ENCODE measurements around the gene LIX1. TPM values are rescaled to one million over a fixed set of nuclear protein-coding genes. Genes with fewer than 3 reads are reported as not detected.
A peak's percentile ranks its signal among the peaks of the same experiment; 100 is the strongest.

LIX1 gene
- total RNA-seq, 2 experiments from 2014 or later: not detected

DNA sequence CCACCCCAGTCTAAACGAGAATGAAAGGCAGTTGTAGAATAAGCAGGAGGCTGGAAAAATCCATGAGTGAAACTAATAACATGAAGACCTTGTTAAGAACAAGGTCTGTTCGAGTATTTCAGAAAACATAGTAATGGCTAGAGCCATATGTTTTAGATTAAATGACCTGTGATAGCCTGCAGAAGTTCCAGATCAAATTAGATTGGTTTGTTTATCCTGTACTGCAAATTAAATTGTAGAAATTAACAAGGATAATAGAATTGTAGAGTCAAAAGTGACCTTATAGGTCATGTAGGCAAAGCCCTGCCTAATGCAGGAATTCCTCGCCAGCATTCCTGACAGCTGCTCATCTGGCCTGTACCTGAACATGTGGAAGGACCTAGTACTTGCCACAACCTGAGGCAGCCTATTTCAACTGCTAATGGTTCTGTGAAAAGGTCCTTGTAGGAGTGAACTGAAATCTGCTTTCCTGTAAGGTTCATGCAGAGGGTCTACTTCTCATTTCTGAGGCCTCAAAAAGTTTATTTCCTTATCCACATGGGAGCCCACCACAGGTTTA lies 17.2 kb downstream of the LIX1 start:
- DNase-seq: no peak
- Mint-ChIP-seq H3K36me3 (ENCODE audit: low read depth) (no peaks in the 10 kb centered on the region), H3K4me1 (no peaks in the 10 kb centered on the region), H3K27me3 (peaks cover 16% of the 10 kb centered on the region), H3K9me3 (ENCODE audit: low read depth) (no peaks in the 10 kb centered on the region), H3K27ac (no peak overlapping the region), H3K4me3 (no peak overlapping the region)
- CTCF ChIA-PET: interaction anchor here (1.0 to 1.2 kb wide), 2 partner anchors 15 to 16 kb away, joined by 3 to 4 read pairs; no protein-coding TSS in a partner anchor
- POLR2A ChIA-PET: no interaction called here
- intact Hi-C loops (cut with DNase I, micrococcal nuclease): loop anchor here in 1 of 2 experiments (5.0 kb wide), 1 partner anchor 43 kb away; no protein-coding TSS in a partner anchor
- no peak for ATAC-seq

GRCh38 chr5:97124335-97124734 lies 18.1 kb downstream of the LIX1 start:
- ChIA-PET POLR2A (no interaction called here), CTCF (interaction anchor here (1.0 to 1.2 kb wide), 2 partner anchors 14 to 17 kb away, joined by 3 to 4 read pairs; no protein-coding TSS in a partner anchor)
- Mint-ChIP-seq H3K36me3 (ENCODE audit: low read depth) (no peaks in the 10 kb centered on the region), H3K9me3 (ENCODE audit: low read depth) (no peaks in the 10 kb centered on the region), H3K4me3 (no peak overlapping the region), H3K27me3 (peaks cover 18% of the 10 kb centered on the region), H3K4me1 (no peaks in the 10 kb centered on the region), H3K27ac (no peak overlapping the region)
- ATAC-seq (no peak), DNase-seq (no peak)
- intact Hi-C loops (cut with DNase I, micrococcal nuclease): no loop called here

DNA sequence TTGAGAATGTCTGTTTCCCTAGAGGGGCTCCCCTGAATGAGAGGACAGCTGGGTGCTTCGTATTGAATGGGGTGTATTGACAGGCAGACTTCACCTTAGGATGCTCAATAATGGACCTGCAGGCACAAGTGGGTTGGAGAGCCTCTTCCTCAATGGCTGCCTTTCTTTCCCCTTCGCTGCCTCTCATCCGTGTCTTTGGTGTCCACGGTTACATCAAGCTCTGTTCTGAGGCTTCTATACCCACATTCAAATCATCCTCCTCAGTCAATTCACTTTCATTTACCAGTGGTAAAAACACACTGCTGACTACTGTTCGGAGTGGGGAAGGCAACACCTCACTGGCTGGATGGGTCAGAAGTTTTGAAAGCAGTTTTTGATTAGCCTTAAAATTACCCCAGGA lies 20.6 kb downstream of the LIX1 start:
- H3K27me3 Mint-ChIP-seq: peaks cover 11% of the 10 kb centered on the region
- ATAC-seq (no peak), DNase-seq (no peak)
- no peak overlapping the region for H3K27ac Mint-ChIP-seq
- H3K4me3 Mint-ChIP-seq: no peak overlapping the region
- POLR2A ChIA-PET: no interaction called here
- H3K4me1 Mint-ChIP-seq: no peaks in the 10 kb centered on the region
- H3K9me3 Mint-ChIP-seq (ENCODE audit: low read depth): no peaks in the 10 kb centered on the region
- CTCF ChIA-PET: interaction anchor here (0.7 to 2.4 kb wide), 5 partner anchors 12 to 573 kb away, joined by 3 to 6 read pairs (median 4); no protein-coding TSS in a partner anchor
- H3K36me3 Mint-ChIP-seq (ENCODE audit: low read depth): no peaks in the 10 kb centered on the region
- intact Hi-C loops (cut with DNase I, micrococcal nuclease): no loop called here

- ATAC-seq (no peak), DNase-seq (no peak)
- Mint-ChIP-seq H3K4me1 (no peaks in the 10 kb centered on the region), H3K27ac (no peak overlapping the region), H3K9me3 (ENCODE audit: low read depth) (no peaks in the 10 kb centered on the region), H3K36me3 (ENCODE audit: low read depth) (no peaks in the 10 kb centered on the region), H3K27me3 (peaks cover 9% of the 10 kb centered on the region), H3K4me3 (no peak overlapping the region)
- ChIA-PET CTCF (interaction anchor here (1.2 kb wide), 1 partner anchor 41 kb away, joined by 3 read pairs; no protein-coding TSS in a partner anchor), POLR2A (no interaction called here)
- intact Hi-C loops (cut with DNase I, micrococcal nuclease): no loop called here
Measured at GRCh38 chr5:97120195-97120594, 22.2 kb downstream of the LIX1 start.

DNA sequence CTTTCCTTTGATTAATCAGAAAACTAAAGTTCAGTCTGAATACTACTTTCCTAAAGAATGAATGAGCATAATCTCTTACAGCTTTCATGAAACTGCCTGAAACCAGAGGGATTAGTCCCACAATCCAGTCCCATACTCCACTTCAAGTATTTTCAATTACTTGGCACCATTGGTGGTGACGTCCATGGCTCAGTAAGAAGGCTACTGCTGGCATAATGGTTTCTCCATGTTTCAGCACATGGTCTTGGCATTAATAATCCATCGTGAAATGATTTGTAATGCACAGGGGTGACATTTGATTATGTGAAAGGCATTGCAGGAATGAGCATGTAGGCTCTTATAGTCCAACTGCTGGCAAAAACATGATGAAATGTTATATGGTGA lies 23.4 kb downstream of the LIX1 start:
- CTCF ChIA-PET: no interaction called here
- POLR2A ChIA-PET: no interaction called here
- ATAC-seq (no peak), DNase-seq (no peak)
- intact Hi-C loops (cut with DNase I, micrococcal nuclease): no loop called here
- Mint-ChIP-seq H3K36me3 (ENCODE audit: low read depth) (no peaks in the 10 kb centered on the region), H3K27me3 (peaks cover 9% of the 10 kb centered on the region), H3K4me3 (no peak overlapping the region), H3K27ac (no peak overlapping the region), H3K4me1 (no peaks in the 10 kb centered on the region), H3K9me3 (ENCODE audit: low read depth) (no peaks in the 10 kb centered on the region)

GRCh38 chr5:97118261-97119006 lies 24.0 kb downstream of the LIX1 start:
- Mint-ChIP-seq H3K27ac (no peak overlapping the region), H3K36me3 (ENCODE audit: low read depth) (no peaks in the 10 kb centered on the region), H3K9me3 (ENCODE audit: low read depth) (no peaks in the 10 kb centered on the region), H3K27me3 (peaks cover 6% of the 10 kb centered on the region), H3K4me1 (no peaks in the 10 kb centered on the region), H3K4me3 (no peak overlapping the region)
- POLR2A ChIA-PET: no interaction called here
- DNase-seq (no peak), ATAC-seq (no peak)
- intact Hi-C loops (cut with DNase I, micrococcal nuclease): no loop called here
- CTCF ChIA-PET: interaction anchor here (1.2 kb wide), 1 partner anchor 250 kb away, joined by 3 read pairs; no protein-coding TSS in a partner anchor

GRCh38 chr5:97115932-97116331 lies 26.5 kb downstream of the LIX1 start:
- intact Hi-C loops (cut with DNase I, micrococcal nuclease): no loop called here
- DNase-seq: no peak
- H3K4me3 Mint-ChIP-seq: no peak overlapping the region
- ChIA-PET POLR2A (no interaction called here), CTCF (interaction anchor here (0.7 to 0.9 kb wide), 3 partner anchors 9 to 235 kb away, joined by 3 read pairs; no protein-coding TSS in a partner anchor)
- no peak for ATAC-seq
- no peak overlapping the region for H3K27ac Mint-ChIP-seq
- no peaks in the 10 kb centered on the region for H3K9me3 Mint-ChIP-seq (ENCODE audit: low read depth)
- peaks cover 2% of the 10 kb centered on the region for H3K27me3 Mint-ChIP-seq
- no peaks in the 10 kb centered on the region for H3K36me3 Mint-ChIP-seq (ENCODE audit: low read depth)
- peaks cover 9% of the 10 kb centered on the region for H3K4me1 Mint-ChIP-seq

DNA sequence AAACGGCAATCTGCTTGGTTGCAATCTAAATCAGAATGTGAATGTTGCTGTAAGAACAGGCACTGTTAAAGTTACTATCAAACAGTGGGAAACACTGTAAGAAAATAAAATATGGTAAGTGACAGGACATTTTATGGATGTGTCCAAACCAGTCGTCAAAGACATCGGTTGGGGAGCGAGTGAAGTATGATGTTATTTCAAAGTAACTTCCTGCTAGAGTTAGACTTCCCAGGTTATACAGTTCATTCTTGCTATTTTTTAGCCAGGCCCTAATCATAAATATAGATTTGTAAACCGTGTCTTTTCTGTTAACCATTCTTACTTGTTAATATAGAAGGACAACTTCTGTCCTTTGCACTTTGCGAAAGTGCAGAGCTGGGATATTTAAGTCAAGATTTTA lies 30.2 kb downstream of the LIX1 start:
- ChIA-PET CTCF (interaction anchor here (0.6 to 1.2 kb wide), 2 partner anchors 51 to 425 kb away, joined by 3 read pairs; no protein-coding TSS in a partner anchor), POLR2A (no interaction called here)
- ATAC-seq (no peak), DNase-seq (no peak)
- H3K9me3 Mint-ChIP-seq (ENCODE audit: low read depth): no peaks in the 10 kb centered on the region
- no peaks in the 10 kb centered on the region for H3K36me3 Mint-ChIP-seq (ENCODE audit: low read depth)
- H3K27me3 Mint-ChIP-seq: no peaks in the 10 kb centered on the region
- H3K4me1 Mint-ChIP-seq: peaks cover 9% of the 10 kb centered on the region
- H3K27ac Mint-ChIP-seq: no peak overlapping the region
- no peak overlapping the region for H3K4me3 Mint-ChIP-seq
- intact Hi-C loops (cut with DNase I, micrococcal nuclease): no loop called here

GRCh38 chr5:97111616-97112015 lies 30.8 kb downstream of the LIX1 start:
- no peak for ATAC-seq
- no peak overlapping the region for H3K4me3 Mint-ChIP-seq
- DNase-seq: peak; percentile 7
- peaks cover 9% of the 10 kb centered on the region for H3K4me1 Mint-ChIP-seq
- H3K27me3 Mint-ChIP-seq: peaks cover 2% of the 10 kb centered on the region
- intact Hi-C loops (cut with DNase I, micrococcal nuclease): no loop called here
- H3K36me3 Mint-ChIP-seq (ENCODE audit: low read depth): no peaks in the 10 kb centered on the region
- ChIA-PET CTCF (interaction anchor here (0.6 kb wide), 1 partner anchor 48 kb away, joined by 4 read pairs; no protein-coding TSS in a partner anchor), POLR2A (no interaction called here)
- H3K9me3 Mint-ChIP-seq (ENCODE audit: low read depth): no peaks in the 10 kb centered on the region
- no peak overlapping the region for H3K27ac Mint-ChIP-seq

GRCh38 chr5:97111004-97111403 lies 31.4 kb downstream of the LIX1 start:
- no peak for DNase-seq
- ATAC-seq: no peak
- peaks cover 2% of the 10 kb centered on the region for H3K27me3 Mint-ChIP-seq
- H3K9me3 Mint-ChIP-seq (ENCODE audit: low read depth): no peaks in the 10 kb centered on the region
- CTCF ChIA-PET: interaction anchor here (0.8 to 1.1 kb wide), 3 partner anchors 11 to 16 kb away, joined by 3 to 6 read pairs (median 4); no protein-coding TSS in a partner anchor
- intact Hi-C loops (cut with DNase I, micrococcal nuclease): no loop called here
- POLR2A ChIA-PET: no interaction called here
- no peaks in the 10 kb centered on the region for H3K36me3 Mint-ChIP-seq (ENCODE audit: low read depth)
- H3K4me3 Mint-ChIP-seq: no peak overlapping the region
- H3K27ac Mint-ChIP-seq: no peak overlapping the region
- peaks cover 9% of the 10 kb centered on the region for H3K4me1 Mint-ChIP-seq

DNA sequence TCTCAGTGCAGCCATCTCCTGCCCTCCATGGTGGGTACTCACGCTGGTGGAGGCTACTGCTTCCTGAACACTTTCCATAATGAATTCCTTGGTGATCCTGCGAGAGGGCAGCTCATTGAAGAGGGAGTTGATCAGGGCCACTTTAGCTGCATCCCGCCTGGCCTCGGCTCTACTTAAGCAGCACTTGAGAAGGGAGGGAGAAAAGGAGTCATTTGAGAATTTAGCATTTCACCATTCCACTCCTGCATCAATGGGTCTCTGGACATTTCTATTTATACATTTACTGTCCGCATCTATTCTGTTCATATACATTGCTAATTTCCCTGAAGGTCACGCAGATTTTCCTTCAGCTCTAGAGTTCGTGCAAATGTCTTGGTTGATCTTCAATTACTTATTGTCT lies 35.1 kb downstream of the LIX1 start:
- no peak for ATAC-seq
- POLR2A ChIA-PET: no interaction called here
- H3K27me3 Mint-ChIP-seq: peaks cover 4% of the 10 kb centered on the region
- no peaks in the 10 kb centered on the region for H3K36me3 Mint-ChIP-seq (ENCODE audit: low read depth)
- peaks cover 9% of the 10 kb centered on the region for H3K4me1 Mint-ChIP-seq
- no peak overlapping the region for H3K27ac Mint-ChIP-seq
- H3K9me3 Mint-ChIP-seq (ENCODE audit: low read depth): no peaks in the 10 kb centered on the region
- H3K4me3 Mint-ChIP-seq: no peak overlapping the region
- intact Hi-C loops (cut with DNase I, micrococcal nuclease): no loop called here
- DNase-seq: no peak
- CTCF ChIA-PET: interaction anchor here (1.2 to 1.4 kb wide), 2 partner anchors 9 to 32 kb away, joined by 3 read pairs; no protein-coding TSS in a partner anchor

DNA sequence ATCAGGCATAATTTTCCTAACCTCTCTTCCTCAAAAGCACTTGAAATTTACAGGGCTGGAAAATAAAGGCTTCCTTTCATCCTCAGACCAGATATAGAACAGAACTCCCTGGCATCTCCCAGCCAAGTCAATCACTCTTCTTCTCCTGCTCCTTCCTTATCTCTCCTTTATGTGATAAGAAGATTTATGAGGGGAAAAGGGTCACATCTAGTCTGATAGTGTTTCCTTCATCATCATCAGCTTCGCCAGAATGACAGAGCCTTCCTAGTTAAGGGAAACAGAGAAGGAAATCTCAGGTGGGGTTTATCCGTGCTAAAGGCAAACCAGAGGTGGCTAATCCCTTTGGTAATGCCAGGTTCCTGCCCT lies 36.2 kb downstream of the LIX1 start:
- ChIA-PET POLR2A (no interaction called here), CTCF (interaction anchor here (0.6 to 1.4 kb wide), 2 partner anchors 33 to 40 kb away, joined by 3 read pairs; no protein-coding TSS in a partner anchor)
- Mint-ChIP-seq H3K9me3 (ENCODE audit: low read depth) (no peaks in the 10 kb centered on the region), H3K27ac (no peak overlapping the region), H3K4me3 (no peak overlapping the region), H3K36me3 (ENCODE audit: low read depth) (no peaks in the 10 kb centered on the region), H3K27me3 (peaks cover 4% of the 10 kb centered on the region), H3K4me1 (no peaks in the 10 kb centered on the region)
- ATAC-seq (no peak), DNase-seq (no peak)
- intact Hi-C loops (cut with DNase I, micrococcal nuclease): no loop called here

Data from activated CD4-positive, alpha-beta T cell treated with anti-CD3 and anti-CD28 coated beads for 36 hours (primary cell).